A549 (cell line): ENCODE data around the gene SLC9A4. TPM values are rescaled to one million over a fixed set of nuclear protein-coding genes. Genes with fewer than 3 reads are reported as not detected.

Experiments used
- ATAC-seq, 2 experiments: fragments of 200-7000 bp in 1 of 2; fragments of >200 bp in 1 of 2; cut with Nextera tagmentation in 1 of 2; cut with Tn5 transposase in 1 of 2; 3 replicates each; pipeline versions ENCODE4 v1.8.0 to v1.9.1; 2018 to 2020; ENCODE audit warnings: mild to moderate bottlenecking in 1 of 2, moderate library complexity in 1 of 2
- CTCF ChIA-PET: fragments of 300-600 bp; sonication (Branson Sonifier 250); formaldehyde crosslinking; extraction: SDS; loops from one replicate; lab custom pipeline; 2021; ENCODE audit warnings: antibody characterized with exemption, inconsistent platforms; lab: Yijun Ruan, JAX
- POLR2A ChIA-PET: fragments of 350-600 bp; formaldehyde crosslinking; extraction: SDS; loops from one replicate; lab custom pipeline; 2021; ENCODE audit warnings: antibody characterized with exemption, inconsistent platforms; lab: Yijun Ruan, JAX
- DNase-seq, 2 experiments: peaks; one replicate each; pipeline versions ENCODE4 v3.0.0 to v3.0.0-alpha.2; 2011 to 2016; ENCODE audit warnings: low read depth in 1 of 2, low spot score in 1 of 2
- FAIRE-seq: peaks from 2 replicates; lab custom pipeline; 2011; peaks lifted over from hg19 to GRCh38; lab: Jason Lieb, UNC
- H3K27ac ChIP-seq, 2 experiments: fragments of >200 bp; sonication (Bioruptor Twin); formaldehyde crosslinking; 3 replicates each; pipeline ENCODE4 v1.5.1; 2016 to 2017
- H3K4me1 ChIP-seq: fragments of >200 bp; sonication (Bioruptor Twin); formaldehyde crosslinking; 3 replicates; pipeline ENCODE4 v1.6.1; 2016
- H3K4me2 ChIP-seq: fragments of >200 bp; sonication (Bioruptor Twin); formaldehyde crosslinking; 3 replicates; pipeline ENCODE4 v1.6.1; 2016
- H3K4me3 ChIP-seq: fragments of >200 bp; sonication (Bioruptor Twin); formaldehyde crosslinking; 3 replicates; pipeline ENCODE4 v1.5.1; 2016
- H3K9me3 ChIP-seq: fragments of >200 bp; sonication (Bioruptor Twin); formaldehyde crosslinking; 3 replicates; pipeline ENCODE4 v1.6.1; 2016
- BCL3 ChIP-seq: fragments of >200 bp; sonication (Bioruptor Twin); formaldehyde crosslinking; IDR thresholded peaks from 3 replicates; pipeline ENCODE4 v1.6.1; 2016
- CBX2 ChIP-seq: fragments of 200-600 bp; sonication (generic); IDR thresholded peaks from 2 replicates; pipeline ENCODE4 v1.6.1; 2016; ENCODE audit warnings: low read depth, mild to moderate bottlenecking, borderline replicate concordance
- CBX8 ChIP-seq: fragments of 200-600 bp; sonication (generic); IDR thresholded peaks from 2 replicates; pipeline ENCODE4 v1.6.1; 2016
- CHD2 ChIP-seq: fragments of 150-350 bp; IDR thresholded peaks from 2 replicates; pipeline ENCODE4 v1.6.1; 2014; ENCODE audit warnings: low read length; ENCODE audit not compliant: partially characterized antibody
- CTCF ChIP-seq: fragments of >200 bp; sonication (Bioruptor Twin); formaldehyde crosslinking; IDR thresholded peaks from 3 replicates; pipeline ENCODE4 v1.5.1; 2016
- EHF ChIP-seq: fragments of 250-450 bp; sonication (Bioruptor Pico); IDR thresholded peaks from 2 replicates; pipeline ENCODE4 v1.5.0; 2020; ENCODE audit warnings: mild to moderate bottlenecking
- FOXS1 ChIP-seq: fragments of 250-450 bp; sonication (Bioruptor Pico); IDR thresholded peaks from 2 replicates; pipeline ENCODE4 v1.5.0; 2020; ENCODE audit warnings: mild to moderate bottlenecking, moderate library complexity
- HES2 ChIP-seq: fragments of >200 bp; sonication (Bioruptor Twin); formaldehyde crosslinking; IDR thresholded peaks from 2 replicates; pipeline ENCODE4 v1.6.1; 2016
- HEYL ChIP-seq: fragments of 250-450 bp; sonication (Bioruptor Pico); IDR thresholded peaks from 2 replicates; pipeline ENCODE4 v1.8.0; 2021; ENCODE audit warnings: mild to moderate bottlenecking, moderate library complexity
- KDM5A ChIP-seq: fragments of 200-600 bp; sonication (generic); IDR thresholded peaks from 2 replicates; pipeline ENCODE4 v1.6.1; 2016; ENCODE audit warnings: antibody characterized with exemption, mild to moderate bottlenecking
- MAFK ChIP-seq: fragments of 450-650 bp; IDR thresholded peaks from 2 replicates; pipeline ENCODE4 v1.6.1; 2014; ENCODE audit not compliant: partially characterized antibody
- NFE2L2 ChIP-seq: fragments of 150-350 bp; conservative IDR thresholded peaks from 2 replicates; pipeline ENCODE4 v1.6.1; 2014; ENCODE audit warnings: low read length
- NPAS2 ChIP-seq: fragments of 250-450 bp; sonication (Bioruptor Pico); IDR thresholded peaks from 2 replicates; pipeline ENCODE4 v1.8.0; 2022; ENCODE audit warnings: mild to moderate bottlenecking, moderate library complexity, borderline replicate concordance
- PHF8 ChIP-seq: fragments of 200-600 bp; sonication (generic); IDR thresholded peaks from 2 replicates; pipeline ENCODE4 v1.6.1; 2016; ENCODE audit warnings: low read depth, mild to moderate bottlenecking, antibody characterized with exemption, moderate library complexity, borderline replicate concordance
- POLR2A ChIP-seq: IDR thresholded peaks from 2 replicates; pipeline ENCODE4 v1.6.1; 2012; ENCODE audit warnings: mild to moderate bottlenecking, low read length
- RAD21 ChIP-seq, 2 experiments: fragments of >200 bp in 1 of 2; sonication (Bioruptor Twin) in 1 of 2; formaldehyde crosslinking in 1 of 2; IDR thresholded peaks in 1 of 2; conservative IDR thresholded peaks in 1 of 2; 2 replicates in 1 of 2; 3 replicates in 1 of 2; pipeline ENCODE4 v1.6.1; 2012 to 2018; ENCODE audit warnings: inconsistent platforms in 1 of 2
- RARB ChIP-seq: fragments of 250-450 bp; sonication (Bioruptor Pico); IDR thresholded peaks from 2 replicates; pipeline ENCODE4 v1.8.0; 2021; ENCODE audit warnings: mild to moderate bottlenecking, moderate library complexity
- REST ChIP-seq: fragments of 200-600 bp; sonication (generic); IDR thresholded peaks from 2 replicates; pipeline ENCODE4 v1.6.1; 2016; ENCODE audit warnings: antibody characterized with exemption, mild to moderate bottlenecking, moderate library complexity
- RFX5 ChIP-seq: fragments of 450-650 bp; IDR thresholded peaks from 2 replicates; pipeline ENCODE4 v1.7.1; 2014; ENCODE audit warnings: antibody characterized with exemption, mild to moderate bottlenecking, moderate library complexity
- SMC3 ChIP-seq: fragments of >200 bp; sonication (Bioruptor Twin); formaldehyde crosslinking; IDR thresholded peaks from 3 replicates; pipeline ENCODE4 v1.6.1; 2018; ENCODE audit warnings: inconsistent platforms
- TFCP2L1 ChIP-seq: fragments of 250-450 bp; sonication (Bioruptor Pico); IDR thresholded peaks from 2 replicates; pipeline ENCODE4 v1.5.0; 2021; ENCODE audit warnings: mild to moderate bottlenecking
- ZC3H11A ChIP-seq: fragments of 450-650 bp; IDR thresholded peaks from 2 replicates; pipeline ENCODE4 v1.6.1; 2014; ENCODE audit warnings: antibody characterized with exemption, mild to moderate bottlenecking
- WGBS: methylation state at CpG from one replicate; pipeline ENCODE4 v1.1.6; 2017; ENCODE audit errors: missing lambda C conversion rate; 5-methylcytosine and 5-hydroxymethylcytosine counted together
- polyA plus RNA-seq, 4 experiments: library from polyadenylated mRNA; depleted of rRNA in 3 of 4; stranded (reverse); fragments of >200 nt; fragmentation: RNase III in 1 of 4; extraction: RNeasy Plus Mini Kit Qiagen cat#74134 plus additional on column Dnase treatment in 1 of 4; gene quantifications; 2 replicates in 3 of 4; 3 replicates in 1 of 4; pipeline ENCODE4 v1.2.3, GENCODE V29; 2011 to 2017

SLC9A4 gene
- polyA plus RNA-seq, 2 of the 4 experiments (the other 2 are of a cell fraction): not detected

GRCh38 chr2:102442967-102443828 is 29.8 kb upstream of the SLC9A4 start:
- Histone ChIP-seq H3K4me3 (no peak overlapping the region), H3K4me2 (peak overlapping the region; percentile 28; the same call in 1 of the 3 replicates), H3K27ac (no peak overlapping the region), H3K9me3 (no peaks in the 10 kb centered on the region), H3K4me1 (no peaks in the 10 kb centered on the region)
- ATAC-seq (peak; percentile 81 to 82), FAIRE-seq (no peak), DNase-seq (peak; percentile 13 to 43)
- WGBS: 17% methylated on average over 13 of the region's 13 CpGs
- TF ChIP-seq CTCF (peak; percentile 80), RAD21 (conservative IDR thresholded peaks at IDR 0.05 in 1 of 2, IDR thresholded peaks at IDR 0.05 in 1 of 2) (peak; percentile 72 to 76), SMC3 (peak; percentile 57), TFCP2L1 (CRISPR knock-in tag) (no peak), PHF8 (no peak), EHF (CRISPR knock-in tag) (no peak), NPAS2 (CRISPR knock-in tag) (no peak)
- ChIA-PET CTCF (interaction anchor here (0.6 to 2.9 kb wide), 36 partner anchors 8 to 1864 kb away, joined by 3 to 20 read pairs (median 4); partner anchors contain the start of gene IL18R1), POLR2A (no interaction called here)

- H3K27ac ChIP-seq: no peak overlapping the region
- ChIA-PET POLR2A (no interaction called here), CTCF (interaction anchor here (0.9 to 2.9 kb wide), 19 partner anchors 8 to 1102 kb away, joined by 3 to 20 read pairs (median 6); no protein-coding TSS in a partner anchor)
- H3K4me3 ChIP-seq: no peak overlapping the region
- no peak for DNase-seq
- H3K4me2 ChIP-seq: no peak overlapping the region
- no peaks in the 10 kb centered on the region for H3K4me1 ChIP-seq
- no peak for ATAC-seq
- FAIRE-seq: no peak
- no peaks in the 10 kb centered on the region for H3K9me3 ChIP-seq
- 44% methylated on average over 3 of the region's 3 CpGs for WGBS
- TF ChIP-seq CBX2: no peak
- TF ChIP-seq CBX8: no peak
- no peak for TF ChIP-seq RFX5
- no peak for TF ChIP-seq KDM5A
- TF ChIP-seq EHF (CRISPR knock-in tag): no peak
- no peak for TF ChIP-seq NFE2L2
- TF ChIP-seq BCL3: no peak
- TF ChIP-seq PHF8: no peak
Measured at GRCh38 chr2:102444233-102444632, 28.8 kb upstream of the SLC9A4 start.

- Histone ChIP-seq H3K27ac (no peak overlapping the region), H3K4me1 (no peaks in the 10 kb centered on the region), H3K4me3 (no peak overlapping the region), H3K9me3 (no peaks in the 10 kb centered on the region), H3K4me2 (no peak overlapping the region)
- ChIA-PET CTCF (interaction anchor here (0.6 to 2.8 kb wide), 5 partner anchors 27 to 1105 kb away, joined by 3 to 9 read pairs (median 3); partner anchors contain the start of gene SLC9A4), POLR2A (no interaction called here)
- WGBS: 69% methylated on average over 9 of the region's 9 CpGs
- FAIRE-seq (no peak), ATAC-seq (no peak), DNase-seq (no peak)
- TF ChIP-seq POLR2A: no peak
- TF ChIP-seq HEYL: no peak
- TF ChIP-seq RFX5: no peak
- no peak for TF ChIP-seq CTCF
- TF ChIP-seq CHD2: no peak
- TF ChIP-seq HES2: no peak
- TF ChIP-seq REST: no peak
- no peak for TF ChIP-seq FOXS1 (CRISPR knock-in tag)
- TF ChIP-seq MAFK: no peak
- no peak for TF ChIP-seq RARB
- TF ChIP-seq TFCP2L1 (CRISPR knock-in tag): no peak
- TF ChIP-seq PHF8: no peak
- TF ChIP-seq RAD21 (conservative IDR thresholded peaks at IDR 0.05 in 1 of 2, IDR thresholded peaks at IDR 0.05 in 1 of 2): no peak
- TF ChIP-seq ZC3H11A: no peak
Measured at GRCh38 chr2:102446936-102447335, 26.1 kb upstream of the SLC9A4 start.
